Measurements from ENCODE around the gene ETFB.

Gene ETFB

GRCh38 chr19:51372649-51373504 is 6.7 kb upstream of the ETFB start, which contains the start of gene NKG7:
Gene NKG7, minus strand, starts transcription at chr19:51372654. Its CDS starts 119 bp downstream, at chr19:51372535.
- peak; percentile 61 for DNase-seq

- no peak for DNase-seq
Observed at GRCh38 chr19:51372021-51372648, 5.9 kb upstream of the ETFB start.

GRCh38 chr19:51371186-51371690 is 5.0 kb upstream of the ETFB start:
- no peak for DNase-seq

- no peak for DNase-seq
Observed at GRCh38 chr19:51370230-51370629, 4.0 kb upstream of the ETFB start.

GRCh38 chr19:51368366-51369282 is 2.4 kb upstream of the ETFB start, which contains the start of gene CLDND2:
Gene CLDND2, minus strand, starts transcription at chr19:51369003. Its CDS starts 426 bp downstream, at chr19:51368577.
- DNase-seq = peak; percentile 33

- DNase-seq = peak; percentile 97
Observed at GRCh38 chr19:51367565-51368365, 1.6 kb upstream of the ETFB start.

- DNase-seq = no peak
Observed at GRCh38 chr19:51367255-51367564, 1.0 kb upstream of the ETFB start.

- peak; percentile 87 for DNase-seq
Observed at GRCh38 chr19:51366389-51367254, 434 bp upstream of the ETFB start.

GRCh38 chr19:51365211-51365964 is 800 bp downstream of the ETFB start:
- DNase-seq = peak; percentile 43

GRCh38 chr19:51364200-51365106 is 1.7 kb downstream of the ETFB start:
- DNase-seq = no peak

- no peak for DNase-seq
Observed at GRCh38 chr19:51361239-51361638, 4.9 kb downstream of the ETFB start.

- DNase-seq = no peak
Observed at GRCh38 chr19:51359294-51359693, 6.9 kb downstream of the ETFB start.

- no peak for DNase-seq
Observed at GRCh38 chr19:51357952-51358351, 8.2 kb downstream of the ETFB start.

GRCh38 chr19:51356159-51356801 is 9.9 kb downstream of the ETFB start:
- DNase-seq = no peak

- no peak for DNase-seq
Observed at GRCh38 chr19:51354742-51355148, 11.4 kb downstream of the ETFB start.

GRCh38 chr19:51354103-51354741 is 12.0 kb downstream of the ETFB start:
- no peak for DNase-seq

GRCh38 chr19:51352783-51353360 is 13.3 kb downstream of the ETFB start:
- DNase-seq = no peak
